Upper lobe of right lung (tissue), 1 donor: ENCODE measurements around the gene RAD51B. TPM values are rescaled to one million over a fixed set of nuclear protein-coding genes. Genes with fewer than 3 reads are reported as not detected.

Source experiments
- ATAC-seq: fragments of 200-7000 bp; cut with Tn5 transposase; one replicate; pipeline ENCODE4 v1.9.1; 2020; ENCODE audit warnings: mild to moderate bottlenecking, moderate library complexity
- DNase-seq: peaks from one replicate; pipeline ENCODE4 v3.0.0-alpha.2; 2020
- H3K27ac ChIP-seq: fragments of 200-600 bp; one replicate; pipeline ENCODE4 v1.8.0; 2022
- H3K27me3 ChIP-seq: fragments of 200-600 bp; one replicate; pipeline ENCODE4 v1.8.0; 2022; ENCODE audit warnings: mild to moderate bottlenecking
- H3K36me3 ChIP-seq: fragments of 200-600 bp; one replicate; pipeline ENCODE4 v1.8.0; 2022
- H3K4me1 ChIP-seq: fragments of 200-600 bp; one replicate; pipeline ENCODE4 v1.8.0; 2022
- H3K4me3 ChIP-seq: fragments of 200-600 bp; one replicate; pipeline ENCODE4 v1.8.0; 2022; ENCODE audit warnings: mild to moderate bottlenecking
- H3K9me3 ChIP-seq: fragments of 200-600 bp; one replicate; pipeline ENCODE4 v1.8.0; 2022
- intact Hi-C: fragments of 100-400 bp; cut with DNase I; formaldehyde crosslinking; loops from one replicate; pipeline ENCODE4 v1.11.0; 2022
- total RNA-seq: library from RNA; stranded (reverse); fragmentation: NEBNext Ultra II Directional; extraction: Animal tissue kit (Norgen Biotek cat#: 25700); gene quantifications from one replicate; pipeline ENCODE4 v1.2.1, GENCODE V29; 2021
- TF ChIP-seq, protein P1 (sequence below): fragments of 200-600 bp; IDR thresholded peaks from one replicate; pipeline ENCODE4 v1.8.0; 2022; ENCODE audit warnings: antibody characterized with exemption
- donor health status: DM: no; HTN: yes; CAD: no; lungs with severe emphysema.

Gene RAD51B
- total RNA-seq, 1 donor from 2014 or later = 11.5 TPM

DNA sequence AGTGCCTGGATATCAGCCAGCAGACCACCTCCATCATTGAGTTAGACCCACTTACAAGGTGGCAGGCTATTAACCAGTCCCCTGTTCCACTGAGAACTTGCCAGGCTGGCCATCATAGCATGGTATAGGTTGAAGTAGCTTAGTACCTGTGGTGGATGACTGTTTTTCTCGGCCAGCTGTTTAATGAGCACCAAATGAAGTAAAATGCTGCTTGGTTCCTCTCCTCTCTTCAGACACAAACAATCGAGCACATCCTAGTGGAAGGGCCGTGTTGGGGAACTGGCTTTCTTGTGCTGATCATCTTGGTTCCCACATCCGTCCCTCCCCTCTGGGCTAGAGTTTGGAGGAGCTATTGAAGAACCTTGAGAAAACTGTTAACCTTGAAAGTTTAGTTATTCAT lies 486.2 kb downstream of the RAD51B start:
- intact Hi-C loops = no loop called here
- H3K4me1 ChIP-seq = peaks cover 16% of the 10 kb centered on the region
- no peaks in the 10 kb centered on the region for H3K9me3 ChIP-seq
- no peak overlapping the region for H3K4me3 ChIP-seq
- H3K36me3 ChIP-seq = no peaks in the 10 kb centered on the region
- no peaks in the 10 kb centered on the region for H3K27me3 ChIP-seq
- H3K27ac ChIP-seq = no peak overlapping the region
- TF ChIP-seq, protein P1, sequence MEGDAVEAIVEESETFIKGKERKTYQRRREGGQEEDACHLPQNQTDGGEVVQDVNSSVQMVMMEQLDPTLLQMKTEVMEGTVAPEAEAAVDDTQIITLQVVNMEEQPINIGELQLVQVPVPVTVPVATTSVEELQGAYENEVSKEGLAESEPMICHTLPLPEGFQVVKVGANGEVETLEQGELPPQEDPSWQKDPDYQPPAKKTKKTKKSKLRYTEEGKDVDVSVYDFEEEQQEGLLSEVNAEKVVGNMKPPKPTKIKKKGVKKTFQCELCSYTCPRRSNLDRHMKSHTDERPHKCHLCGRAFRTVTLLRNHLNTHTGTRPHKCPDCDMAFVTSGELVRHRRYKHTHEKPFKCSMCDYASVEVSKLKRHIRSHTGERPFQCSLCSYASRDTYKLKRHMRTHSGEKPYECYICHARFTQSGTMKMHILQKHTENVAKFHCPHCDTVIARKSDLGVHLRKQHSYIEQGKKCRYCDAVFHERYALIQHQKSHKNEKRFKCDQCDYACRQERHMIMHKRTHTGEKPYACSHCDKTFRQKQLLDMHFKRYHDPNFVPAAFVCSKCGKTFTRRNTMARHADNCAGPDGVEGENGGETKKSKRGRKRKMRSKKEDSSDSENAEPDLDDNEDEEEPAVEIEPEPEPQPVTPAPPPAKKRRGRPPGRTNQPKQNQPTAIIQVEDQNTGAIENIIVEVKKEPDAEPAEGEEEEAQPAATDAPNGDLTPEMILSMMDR = no peak
- ATAC-seq (no peak), DNase-seq (no peak)

DNA sequence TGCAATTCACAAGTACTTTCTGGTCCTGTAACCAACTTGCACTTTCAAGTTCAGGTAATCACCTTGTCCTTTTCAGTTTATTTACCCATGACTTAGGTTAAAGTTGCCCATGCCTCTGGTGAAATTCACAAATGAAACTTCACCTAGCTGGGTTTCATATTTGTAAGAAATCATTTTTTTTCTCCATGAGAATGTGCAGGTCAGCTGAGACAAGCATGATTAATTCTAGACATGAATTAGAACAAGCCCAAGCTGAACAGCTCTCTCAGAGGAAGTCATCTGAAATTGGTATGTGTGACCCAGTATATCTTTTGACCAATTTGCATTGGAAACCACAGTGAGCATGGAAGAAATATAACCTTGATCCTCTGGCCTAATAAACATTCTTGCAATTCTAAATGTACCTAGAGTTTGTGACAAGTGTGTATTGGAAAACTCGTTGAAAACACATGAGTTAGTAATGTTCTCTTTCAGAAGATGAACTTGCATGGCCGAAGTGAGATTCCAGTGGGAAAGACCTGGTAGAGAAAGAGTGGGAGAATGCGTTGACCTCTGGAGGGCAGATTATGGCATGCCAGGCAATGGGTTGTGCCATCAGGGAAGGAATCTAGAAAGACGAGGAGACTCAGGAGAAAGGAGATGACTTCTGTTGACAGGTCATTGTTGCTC lies 486.8 kb downstream of the RAD51B start:
- no peak overlapping the region for H3K27ac ChIP-seq
- H3K36me3 ChIP-seq = no peaks in the 10 kb centered on the region
- peaks cover 16% of the 10 kb centered on the region for H3K4me1 ChIP-seq
- intact Hi-C loops = no loop called here
- H3K4me3 ChIP-seq = no peak overlapping the region
- ATAC-seq (no peak), DNase-seq (no peak)
- no peaks in the 10 kb centered on the region for H3K9me3 ChIP-seq
- TF ChIP-seq, protein P1 = no peak
- no peaks in the 10 kb centered on the region for H3K27me3 ChIP-seq

DNA sequence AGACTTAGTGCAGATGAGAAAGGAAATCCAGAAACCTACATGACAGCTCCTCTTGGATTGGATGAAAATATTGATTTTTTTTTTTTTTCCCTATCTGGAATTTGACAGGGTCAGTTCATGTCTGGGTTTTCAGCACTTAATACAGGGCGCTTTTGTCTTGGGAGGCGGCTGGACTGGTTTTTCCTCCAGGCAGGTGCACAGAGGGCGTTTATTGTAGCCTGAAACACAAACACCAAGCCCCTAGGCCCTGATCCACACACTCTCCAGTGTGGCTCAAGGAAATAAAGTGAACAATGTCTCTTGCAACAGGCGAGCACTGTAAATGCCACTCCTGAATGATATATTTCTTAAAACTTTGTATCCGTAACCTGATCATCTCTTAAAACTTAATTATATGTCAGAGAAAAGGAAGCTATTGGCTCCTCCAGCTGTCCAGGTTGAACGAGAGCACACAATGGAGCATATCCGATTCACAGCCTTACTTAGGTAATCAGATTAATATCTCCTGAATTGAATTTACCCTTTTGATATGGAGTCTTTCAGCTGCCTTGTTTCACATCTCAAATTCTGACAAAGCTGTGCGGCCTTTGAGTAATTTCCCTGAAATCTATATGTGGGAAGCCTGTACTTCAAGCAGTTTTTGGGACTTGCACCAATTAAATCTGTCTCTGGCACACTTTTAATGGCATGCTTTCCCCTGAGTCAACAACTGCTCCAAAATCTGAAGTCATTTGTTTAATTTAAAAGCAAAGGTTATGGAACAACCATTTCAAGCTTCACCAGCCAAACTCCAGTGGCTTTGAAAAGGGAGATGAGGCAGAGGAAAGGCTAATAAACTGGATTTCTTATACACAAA lies 487.6 kb downstream of the RAD51B start:
- TF ChIP-seq, protein P1 = no peak
- Histone ChIP-seq H3K36me3 (no peaks in the 10 kb centered on the region), H3K27ac (peak overlapping the region; percentile 51), H3K4me1 (peaks cover 16% of the 10 kb centered on the region), H3K4me3 (no peak overlapping the region), H3K9me3 (no peaks in the 10 kb centered on the region), H3K27me3 (no peaks in the 10 kb centered on the region)
- ATAC-seq = no peak
- no peak for DNase-seq
- intact Hi-C loops = no loop called here

DNA sequence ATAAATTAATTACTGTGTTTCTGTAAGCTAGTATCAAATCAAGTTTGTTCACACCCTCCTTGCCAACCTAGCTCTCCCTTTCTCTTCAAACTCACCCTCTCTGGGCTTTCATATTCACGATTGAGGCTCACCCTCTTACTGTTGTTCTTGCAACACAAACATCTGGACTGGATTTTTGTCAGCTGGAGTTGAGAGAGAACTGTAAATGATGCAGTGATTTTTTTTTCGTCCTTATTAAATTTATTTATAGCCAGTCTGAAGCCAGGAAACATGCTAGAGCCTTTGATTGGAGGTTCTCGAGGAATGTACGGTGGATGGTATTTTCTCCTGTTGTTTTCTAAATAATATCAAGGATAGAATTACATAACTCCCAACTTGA lies 488.2 kb downstream of the RAD51B start:
- no peak overlapping the region for H3K4me3 ChIP-seq
- DNase-seq (no peak), ATAC-seq (no peak)
- no peaks in the 10 kb centered on the region for H3K27me3 ChIP-seq
- TF ChIP-seq, protein P1 = no peak
- intact Hi-C loops = no loop called here
- peak overlapping the region; percentile 51 for H3K27ac ChIP-seq
- no peaks in the 10 kb centered on the region for H3K36me3 ChIP-seq
- H3K9me3 ChIP-seq = no peaks in the 10 kb centered on the region
- peaks cover 16% of the 10 kb centered on the region for H3K4me1 ChIP-seq

DNA sequence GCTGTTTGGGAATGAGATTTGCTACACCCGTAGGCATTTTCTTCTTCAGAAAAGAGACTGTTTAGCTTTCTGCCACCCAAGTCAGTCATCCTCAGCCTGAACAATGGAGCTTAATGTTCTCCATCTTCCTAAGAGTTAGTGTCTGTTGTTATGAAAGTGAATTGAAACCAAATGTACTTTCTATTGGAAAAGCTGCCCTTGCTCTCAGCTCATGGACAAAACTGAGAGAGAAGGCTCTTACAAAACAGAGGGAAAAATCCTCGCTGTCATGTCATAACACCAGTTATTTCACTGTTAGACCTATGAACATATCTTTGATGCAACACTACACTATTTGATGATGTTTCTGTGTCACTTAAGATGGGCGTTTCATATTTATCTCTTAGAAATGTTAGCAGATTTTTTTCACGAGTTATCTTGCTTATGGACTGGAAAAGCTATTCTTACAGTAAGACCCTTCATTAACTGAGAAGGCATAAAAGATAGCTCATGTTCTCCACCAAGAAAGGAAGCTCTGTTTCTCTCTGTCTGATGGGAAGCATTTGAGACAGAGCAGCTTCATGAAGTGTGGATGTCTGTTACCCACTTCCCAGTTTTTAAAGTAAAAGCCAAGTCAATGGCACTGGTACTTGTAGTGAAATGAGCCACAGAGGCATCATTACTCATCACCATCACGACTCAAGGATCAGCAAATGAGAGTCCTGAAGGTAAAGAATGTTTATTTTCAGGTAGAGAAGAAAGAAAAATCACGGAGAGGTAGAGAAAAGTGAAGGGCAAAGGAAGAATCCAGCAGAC lies 489.3 kb downstream of the RAD51B start:
- ATAC-seq = no peak
- no peak for DNase-seq
- peaks cover 16% of the 10 kb centered on the region for H3K4me1 ChIP-seq
- TF ChIP-seq, protein P1 = no peak
- H3K9me3 ChIP-seq = no peaks in the 10 kb centered on the region
- no peak overlapping the region for H3K4me3 ChIP-seq
- H3K27me3 ChIP-seq = no peaks in the 10 kb centered on the region
- H3K36me3 ChIP-seq = no peaks in the 10 kb centered on the region
- intact Hi-C loops = no loop called here
- H3K27ac ChIP-seq = peak overlapping the region; percentile 21
